SK-N-SH (cell line): ENCODE measurements around the gene KRTAP1-1.

Source experiments
- CHD2 ChIP-seq: fragments of 150-350 bp; IDR thresholded peaks from 2 replicates; pipeline ENCODE4 v1.6.1; 2018; ENCODE audit warnings: low read length; ENCODE audit not compliant: partially characterized antibody
- EP300 ChIP-seq, 2 experiments: IDR thresholded peaks; 2 replicates each; pipeline versions ENCODE4 v1.4.0 to v1.6.1; 2012; ENCODE audit warnings: borderline replicate concordance in 1 of 2, low read depth in 1 of 2, low read length in 1 of 2
- EZH2phosphoT487 ChIP-seq: fragments of 200-600 bp; sonication (generic); IDR thresholded peaks from 2 replicates; pipeline ENCODE4 v1.6.1; 2017; ENCODE audit warnings: low read depth, mixed run types, mild to moderate bottlenecking, antibody characterized with exemption, moderate library complexity, borderline replicate concordance
- GABPA ChIP-seq: IDR thresholded peaks from 2 replicates; pipeline ENCODE4 v1.4.0; 2012; ENCODE audit warnings: low read depth, mild to moderate bottlenecking
- MXI1 ChIP-seq: IDR thresholded peaks from 2 replicates; pipeline ENCODE4 v1.6.1; 2012; ENCODE audit warnings: mild to moderate bottlenecking, low read depth, low read length, improper control_type of control experiment
- POLR2AphosphoS5 ChIP-seq: IDR thresholded peaks from 2 replicates; pipeline ENCODE4 v1.6.1; 2012; ENCODE audit warnings: low read depth, low read length
- RCOR1 ChIP-seq: fragments of 150-350 bp; IDR thresholded peaks from 2 replicates; pipeline ENCODE4 v1.6.1; 2017; ENCODE audit warnings: antibody characterized with exemption, low read length
- SMC3 ChIP-seq: IDR thresholded peaks from 2 replicates; pipeline ENCODE4 v1.6.1; 2012; ENCODE audit warnings: low read depth, low read length, improper control_type of control experiment
- TAF1 ChIP-seq: IDR thresholded peaks from 2 replicates; pipeline ENCODE4 v1.6.1; 2012; ENCODE audit warnings: low read depth, mild to moderate bottlenecking, low read length, moderate library complexity, borderline replicate concordance
- YY1 ChIP-seq: IDR thresholded peaks from 2 replicates; pipeline ENCODE4 v1.4.0; 2012; ENCODE audit warnings: low read depth, mild to moderate bottlenecking
- TF ChIP-seq, protein P1 (sequence below): fragments of 200-600 bp; sonication (generic); IDR thresholded peaks from 2 replicates; pipeline ENCODE4 v1.6.1; 2017; ENCODE audit warnings: antibody characterized with exemption, mild to moderate bottlenecking, moderate library complexity
- TF ChIP-seq, protein P2 (sequence below): IDR thresholded peaks from 2 replicates; pipeline ENCODE4 v1.4.0; 2012; ENCODE audit warnings: low read depth, borderline replicate concordance
- TF ChIP-seq, protein P3 (sequence below): fragments of 150-350 bp; IDR thresholded peaks from 2 replicates; pipeline ENCODE4 v1.6.1; 2016; ENCODE audit warnings: mild to moderate bottlenecking, low read depth, low read length

DNA sequence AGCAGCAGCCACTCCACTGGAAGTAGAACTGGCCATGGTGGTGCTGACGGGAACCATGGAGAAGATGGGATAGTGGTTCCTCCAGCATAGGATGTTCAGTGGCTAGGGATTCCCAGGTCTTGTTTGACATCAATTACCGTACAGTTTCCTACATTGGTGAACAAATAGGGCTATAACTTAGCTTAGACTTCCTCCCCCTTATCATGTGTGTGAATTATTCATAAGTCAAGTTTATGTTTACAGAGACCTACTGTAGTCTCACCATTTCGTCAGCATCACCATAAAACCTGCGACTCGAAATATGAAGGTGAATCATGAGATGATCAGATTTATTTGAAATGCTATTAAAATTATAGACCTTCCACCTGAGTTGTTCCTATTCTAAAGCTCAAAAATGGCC lies 17.5 kb upstream of the KRTAP1-1 start:
- TF ChIP-seq, protein P1, sequence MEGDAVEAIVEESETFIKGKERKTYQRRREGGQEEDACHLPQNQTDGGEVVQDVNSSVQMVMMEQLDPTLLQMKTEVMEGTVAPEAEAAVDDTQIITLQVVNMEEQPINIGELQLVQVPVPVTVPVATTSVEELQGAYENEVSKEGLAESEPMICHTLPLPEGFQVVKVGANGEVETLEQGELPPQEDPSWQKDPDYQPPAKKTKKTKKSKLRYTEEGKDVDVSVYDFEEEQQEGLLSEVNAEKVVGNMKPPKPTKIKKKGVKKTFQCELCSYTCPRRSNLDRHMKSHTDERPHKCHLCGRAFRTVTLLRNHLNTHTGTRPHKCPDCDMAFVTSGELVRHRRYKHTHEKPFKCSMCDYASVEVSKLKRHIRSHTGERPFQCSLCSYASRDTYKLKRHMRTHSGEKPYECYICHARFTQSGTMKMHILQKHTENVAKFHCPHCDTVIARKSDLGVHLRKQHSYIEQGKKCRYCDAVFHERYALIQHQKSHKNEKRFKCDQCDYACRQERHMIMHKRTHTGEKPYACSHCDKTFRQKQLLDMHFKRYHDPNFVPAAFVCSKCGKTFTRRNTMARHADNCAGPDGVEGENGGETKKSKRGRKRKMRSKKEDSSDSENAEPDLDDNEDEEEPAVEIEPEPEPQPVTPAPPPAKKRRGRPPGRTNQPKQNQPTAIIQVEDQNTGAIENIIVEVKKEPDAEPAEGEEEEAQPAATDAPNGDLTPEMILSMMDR = no peak
- TF ChIP-seq MXI1 (no peak), GABPA (no peak), TAF1 (no peak), POLR2AphosphoS5 (no peak), EP300 (IDR thresholded peaks at IDR 0.05; ENCODE audit: borderline replicate concordance in 1 of 2, low read depth in 1 of 2, low read length in 1 of 2) (no peak), YY1 (no peak), CHD2 (no peak), SMC3 (no peak), RCOR1 (no peak), EZH2phosphoT487 (no peak)
- TF ChIP-seq, protein P2, sequence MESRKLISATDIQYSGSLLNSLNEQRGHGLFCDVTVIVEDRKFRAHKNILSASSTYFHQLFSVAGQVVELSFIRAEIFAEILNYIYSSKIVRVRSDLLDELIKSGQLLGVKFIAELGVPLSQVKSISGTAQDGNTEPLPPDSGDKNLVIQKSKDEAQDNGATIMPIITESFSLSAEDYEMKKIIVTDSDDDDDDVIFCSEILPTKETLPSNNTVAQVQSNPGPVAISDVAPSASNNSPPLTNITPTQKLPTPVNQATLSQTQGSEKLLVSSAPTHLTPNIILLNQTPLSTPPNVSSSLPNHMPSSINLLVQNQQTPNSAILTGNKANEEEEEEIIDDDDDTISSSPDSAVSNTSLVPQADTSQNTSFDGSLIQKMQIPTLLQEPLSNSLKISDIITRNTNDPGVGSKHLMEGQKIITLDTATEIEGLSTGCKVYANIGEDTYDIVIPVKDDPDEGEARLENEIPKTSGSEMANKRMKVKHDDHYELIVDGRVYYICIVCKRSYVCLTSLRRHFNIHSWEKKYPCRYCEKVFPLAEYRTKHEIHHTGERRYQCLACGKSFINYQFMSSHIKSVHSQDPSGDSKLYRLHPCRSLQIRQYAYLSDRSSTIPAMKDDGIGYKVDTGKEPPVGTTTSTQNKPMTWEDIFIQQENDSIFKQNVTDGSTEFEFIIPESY = no peak
- TF ChIP-seq, protein P3, sequence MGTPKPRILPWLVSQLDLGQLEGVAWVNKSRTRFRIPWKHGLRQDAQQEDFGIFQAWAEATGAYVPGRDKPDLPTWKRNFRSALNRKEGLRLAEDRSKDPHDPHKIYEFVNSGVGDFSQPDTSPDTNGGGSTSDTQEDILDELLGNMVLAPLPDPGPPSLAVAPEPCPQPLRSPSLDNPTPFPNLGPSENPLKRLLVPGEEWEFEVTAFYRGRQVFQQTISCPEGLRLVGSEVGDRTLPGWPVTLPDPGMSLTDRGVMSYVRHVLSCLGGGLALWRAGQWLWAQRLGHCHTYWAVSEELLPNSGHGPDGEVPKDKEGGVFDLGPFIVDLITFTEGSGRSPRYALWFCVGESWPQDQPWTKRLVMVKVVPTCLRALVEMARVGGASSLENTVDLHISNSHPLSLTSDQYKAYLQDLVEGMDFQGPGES = no peak
